ENCODE measurements around the gene OR5K4.

- no peak for TF ChIP-seq CTCF (IDR thresholded peaks at IDR 0.05; ENCODE audit: insufficient read depth, low read depth, low read length)
- no peak for TF ChIP-seq EZH2 (IDR thresholded peaks at IDR 0.05; ENCODE audit: insufficient read depth, low read length)
These were observed at the start of gene OR5K4 for GRCh38 chr3:98353554-98353953.
